Common myeloid progenitor, CD34-positive (primary cell): ENCODE results near the gene PTGES3L.
"Not testable (repeated sequence)": the region's sequence is repeated elsewhere in the genome, so short reads cannot be mapped to it uniquely, and the experiment has no call there.

ENCODE experiments used
- CTCF ChIA-PET: fragments of 350-600 bp; sonication (Branson Sonifier 250); formaldehyde crosslinking; loops from one replicate; lab custom pipeline; 2021; ENCODE audit warnings: antibody characterized with exemption; lab: Charles Lee
- POLR2A ChIA-PET: fragments of 350-600 bp; sonication (Branson Sonifier 250); formaldehyde crosslinking; loops from one replicate; lab custom pipeline; 2021; ENCODE audit warnings: antibody characterized with exemption; lab: Charles Lee
- DNase-seq, 3 donors: peaks; one replicate each; pipeline versions ENCODE4 v3.0.0 to v3.0.0-alpha.2; 2013
- H3K27ac ChIP-seq, 2 experiments: 1 replicate in 1 of 2; 2 replicates in 1 of 2; pipeline ENCODE4 v1.7.0; 2013; ENCODE audit warnings: inconsistent platforms in 2 of 2, low read length in 2 of 2, mild to moderate bottlenecking in 2 of 2, low read depth in 1 of 2, moderate library complexity in 1 of 2; ENCODE audit not compliant: severe bottlenecking in 2 of 2, insufficient read depth in 1 of 2, poor library complexity in 1 of 2
- H3K27me3 ChIP-seq, 5 experiments: replicated peaks in 2 of 5; 1 replicate in 3 of 5; 2 replicates in 2 of 5; pipeline versions ENCODE4 v1.6.1 to v1.7.0; 2013; ENCODE audit warnings: low read length in 4 of 5, mild to moderate bottlenecking in 2 of 5, moderate library complexity in 2 of 5, inconsistent platforms in 1 of 5; ENCODE audit not compliant: insufficient read depth in 5 of 5, control insufficient read depth in 4 of 5
- H3K36me3 ChIP-seq, 4 experiments: 1 replicate in 2 of 4; 2 replicates in 2 of 4; pipeline versions ENCODE4 v1.6.1 to v1.7.0; 2013; ENCODE audit warnings: low read length in 3 of 4, control low read depth in 1 of 4, mild to moderate bottlenecking in 1 of 4; ENCODE audit not compliant: control insufficient read depth in 4 of 4, insufficient read depth in 4 of 4
- H3K4me1 ChIP-seq, 4 experiments: 1 replicate in 3 of 4; 2 replicates in 1 of 4; pipeline versions ENCODE4 v1.6.1 to v1.7.1; 2013; ENCODE audit warnings: low read length in 3 of 4, mild to moderate bottlenecking in 3 of 4, control low read depth in 1 of 4, inconsistent platforms in 1 of 4, moderate library complexity in 1 of 4; ENCODE audit not compliant: control insufficient read depth in 4 of 4, insufficient read depth in 4 of 4; ENCODE audit errors: control extremely low read depth in 1 of 4
- H3K4me3 ChIP-seq, 7 experiments: 1 replicate in 4 of 7; 2 replicates in 3 of 7; pipeline versions ENCODE4 v1.5.1 to v1.7.0; 2013; ENCODE audit warnings: mild to moderate bottlenecking in 7 of 7, low read length in 6 of 7, moderate library complexity in 6 of 7, inconsistent platforms in 2 of 7, low read depth in 2 of 7, control low read depth in 1 of 7; ENCODE audit not compliant: insufficient read depth in 4 of 7, control insufficient read depth in 1 of 7; ENCODE audit errors: extremely low read depth in 1 of 7
- H3K9me3 ChIP-seq, 5 experiments: 1 replicate in 4 of 5; 2 replicates in 1 of 5; pipeline versions ENCODE4 v1.6.1 to v1.7.1; 2013; ENCODE audit warnings: low read length in 4 of 5, mild to moderate bottlenecking in 2 of 5, inconsistent platforms in 1 of 5, low read depth in 1 of 5, moderate library complexity in 1 of 5; ENCODE audit not compliant: control insufficient read depth in 4 of 5, insufficient read depth in 2 of 5; ENCODE audit errors: control extremely low read depth in 1 of 5
- WGBS: methylation state at CpG from one replicate; pipeline ENCODE4 v1.1.5; 2013; ENCODE audit not compliant: insufficient coverage; 5-methylcytosine and 5-hydroxymethylcytosine counted together

Gene PTGES3L

GRCh38 chr17:42920106-42920900, 59.6 kb downstream of the PTGES3L start:
- no peaks in the 10 kb centered on the region for H3K9me3 ChIP-seq
- no peak overlapping the region for H3K27ac ChIP-seq
- 95% methylated on average over 9 of the region's 10 CpGs for WGBS
- DNase-seq, result no peak
- ChIA-PET POLR2A (interaction anchor here (0.6 kb wide), 1 partner anchor 103 kb away, joined by 4 read pairs; no protein-coding TSS in a partner anchor), CTCF (interaction anchor here (0.7 to 1.5 kb wide), 4 partner anchors 9 to 102 kb away, joined by 3 to 4 read pairs (median 3); partner anchors contain the start of gene AOC2)
- H3K27me3 ChIP-seq, result no peaks in the 10 kb centered on the region
- H3K4me3 ChIP-seq, result no peak overlapping the region
- H3K4me1 ChIP-seq, result peaks cover 0 to 17% (median 10%) of the 10 kb centered on the region in 4 experiments
- no peaks in the 10 kb centered on the region for H3K36me3 ChIP-seq

- CTCF ChIA-PET, result interaction anchor here (1.1 to 1.5 kb wide), 2 partner anchors 9 to 101 kb away, joined by 3 to 4 read pairs; no protein-coding TSS in a partner anchor
- H3K9me3 ChIP-seq, H3K36me3 ChIP-seq, H3K27ac ChIP-seq, POLR2A ChIA-PET, H3K27me3 ChIP-seq, H3K4me3 ChIP-seq, DNase-seq: not testable (repeated sequence)
- peaks cover 0 to 10% (median 5%) of the 10 kb centered on the region in 4 experiments for H3K4me1 ChIP-seq
- 98% methylated on average over 7 of the region's 10 CpGs for WGBS
These were observed 60.3 kb downstream of the PTGES3L start for GRCh38 chr17:42919522-42920077.

GRCh38 chr17:42918902-42919521, 60.9 kb downstream of the PTGES3L start:
- DNase-seq, result no peak
- CTCF ChIA-PET, result interaction anchor here (0.7 to 1.5 kb wide), 3 partner anchors 10 to 101 kb away, joined by 3 to 4 read pairs (median 3); no protein-coding TSS in a partner anchor

More at GRCh38 chr17:42918902-42919521, 60.9 kb downstream of the PTGES3L start:
- no peak overlapping the region for H3K4me3 ChIP-seq
- POLR2A ChIA-PET, result no interaction called here
- H3K36me3 ChIP-seq, result no peaks in the 10 kb centered on the region
- peaks cover 0 to 10% (median 5%) of the 10 kb centered on the region in 4 experiments for H3K4me1 ChIP-seq
- no peak overlapping the region for H3K27ac ChIP-seq
- H3K9me3 ChIP-seq, result no peaks in the 10 kb centered on the region
- 94% methylated on average over 2 of the region's 3 CpGs for WGBS
- no peaks in the 10 kb centered on the region for H3K27me3 ChIP-seq
